HFFc6 (cell line): ENCODE data around the gene VSIR. TPM values are rescaled to one million over a fixed set of nuclear protein-coding genes. Genes with fewer than 3 reads are reported as not detected.

Experiments used
- DNase-seq: peaks from one replicate; pipeline ENCODE4 v3.0.0-alpha.2; 2018
- H3K27ac Mint-ChIP-seq: 2 replicates; pipeline ENCODE4 v1.8.0; 2020; ENCODE audit warnings: mild to moderate bottlenecking, mixed read lengths
- H3K27me3 Mint-ChIP-seq: 2 replicates; pipeline ENCODE4 v1.8.0; 2021; ENCODE audit warnings: mild to moderate bottlenecking, moderate library complexity, mixed read lengths; ENCODE audit not compliant: insufficient read depth
- H3K36me3 Mint-ChIP-seq: 2 replicates; pipeline ENCODE4 v1.8.0; 2021; ENCODE audit warnings: low read depth, mixed read lengths
- H3K4me1 Mint-ChIP-seq: 2 replicates; pipeline ENCODE4 v1.8.0; 2020; ENCODE audit warnings: low read depth, mixed read lengths
- H3K4me3 Mint-ChIP-seq: 2 replicates; pipeline ENCODE4 v1.8.0; 2020; ENCODE audit warnings: mild to moderate bottlenecking, moderate library complexity, mixed read lengths
- H3K9me3 Mint-ChIP-seq: 2 replicates; pipeline ENCODE4 v1.8.0; 2020; ENCODE audit warnings: mild to moderate bottlenecking, mixed read lengths
- total RNA-seq, 6 experiments: library from RNA; stranded (reverse); fragmentation: NEBNext Ultra II Directional; extraction: Animal tissue kit (Norgen Biotek cat#: 25700); gene quantifications; 2 replicates in 1 of 6; 3 replicates in 5 of 6; pipeline ENCODE4 v1.2.3, GENCODE V29; 2021
- TF ChIP-seq, protein P1 (sequence below): fragments of 200-600 bp; sonication (generic); IDR thresholded peaks from 2 replicates; pipeline ENCODE4 v1.5.0; 2021; ENCODE audit warnings: antibody characterized with exemption, mild to moderate bottlenecking

The VSIR gene
- total RNA-seq, 6 experiments from 2014 or later, result 24.3 to 36.2 (median 29.0) TPM

DNA sequence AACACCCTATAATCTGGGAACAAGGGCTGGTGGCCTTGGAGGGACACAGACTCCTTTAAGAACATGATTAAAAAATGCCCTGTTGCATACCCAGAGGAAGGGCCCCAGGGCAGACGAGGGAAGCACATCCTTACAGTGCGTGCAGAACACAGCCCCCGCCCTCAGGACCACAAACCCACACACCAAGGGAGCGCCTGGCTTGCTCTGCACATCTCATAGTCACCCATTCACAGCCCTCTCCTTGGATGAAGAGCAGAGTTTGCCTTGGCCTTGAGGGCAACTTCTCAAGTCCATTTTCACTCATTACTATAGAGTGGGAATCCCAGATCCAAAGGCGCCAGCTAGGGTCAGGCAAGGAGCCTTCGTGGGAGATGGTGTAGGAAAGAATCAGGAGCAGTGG lies 6.3 kb upstream of the VSIR start:
- Mint-ChIP-seq H3K4me1 (peaks cover under 1% of the 10 kb centered on the region), H3K4me3 (no peak overlapping the region), H3K27ac (no peak overlapping the region), H3K36me3 (no peaks in the 10 kb centered on the region), H3K27me3 (peaks cover 27% of the 10 kb centered on the region), H3K9me3 (no peaks in the 10 kb centered on the region)
- no peak for DNase-seq
- TF ChIP-seq, protein P1, sequence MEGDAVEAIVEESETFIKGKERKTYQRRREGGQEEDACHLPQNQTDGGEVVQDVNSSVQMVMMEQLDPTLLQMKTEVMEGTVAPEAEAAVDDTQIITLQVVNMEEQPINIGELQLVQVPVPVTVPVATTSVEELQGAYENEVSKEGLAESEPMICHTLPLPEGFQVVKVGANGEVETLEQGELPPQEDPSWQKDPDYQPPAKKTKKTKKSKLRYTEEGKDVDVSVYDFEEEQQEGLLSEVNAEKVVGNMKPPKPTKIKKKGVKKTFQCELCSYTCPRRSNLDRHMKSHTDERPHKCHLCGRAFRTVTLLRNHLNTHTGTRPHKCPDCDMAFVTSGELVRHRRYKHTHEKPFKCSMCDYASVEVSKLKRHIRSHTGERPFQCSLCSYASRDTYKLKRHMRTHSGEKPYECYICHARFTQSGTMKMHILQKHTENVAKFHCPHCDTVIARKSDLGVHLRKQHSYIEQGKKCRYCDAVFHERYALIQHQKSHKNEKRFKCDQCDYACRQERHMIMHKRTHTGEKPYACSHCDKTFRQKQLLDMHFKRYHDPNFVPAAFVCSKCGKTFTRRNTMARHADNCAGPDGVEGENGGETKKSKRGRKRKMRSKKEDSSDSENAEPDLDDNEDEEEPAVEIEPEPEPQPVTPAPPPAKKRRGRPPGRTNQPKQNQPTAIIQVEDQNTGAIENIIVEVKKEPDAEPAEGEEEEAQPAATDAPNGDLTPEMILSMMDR, result no peak

DNA sequence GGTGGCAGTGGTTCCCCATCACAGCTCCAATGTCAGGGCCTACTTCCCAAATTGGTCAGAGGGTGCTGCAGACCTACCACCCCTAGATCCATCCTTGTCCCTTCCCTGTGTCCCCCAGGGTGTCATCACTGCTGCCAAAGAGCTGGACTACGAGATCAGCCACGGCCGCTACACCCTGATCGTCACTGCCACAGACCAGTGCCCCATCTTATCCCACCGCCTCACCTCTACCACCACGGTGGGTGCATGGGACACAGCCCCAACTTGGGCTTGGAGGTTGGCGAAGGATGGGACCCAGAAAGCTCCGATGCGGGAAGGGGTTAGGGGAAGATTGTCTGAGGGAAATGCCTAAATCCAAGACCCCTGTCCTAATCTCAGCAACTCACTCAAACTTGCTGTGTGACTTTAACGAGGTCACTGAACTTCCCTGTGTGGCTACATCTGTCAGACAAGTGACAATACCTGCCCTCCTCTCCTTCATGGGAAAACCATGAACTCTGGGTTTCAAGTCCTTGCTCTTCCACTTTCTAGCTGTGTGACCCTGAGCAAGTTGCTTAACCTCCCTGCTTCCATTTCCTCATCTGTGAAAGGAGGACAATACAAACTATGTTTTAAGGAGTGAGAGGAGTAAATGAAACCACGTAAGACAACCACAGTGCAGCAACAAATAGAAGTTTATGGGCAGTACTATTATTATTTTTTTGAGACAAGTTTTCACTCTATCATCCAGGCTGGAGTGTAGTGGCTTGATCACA lies 4.9 kb upstream of the VSIR start:
- no peak for DNase-seq
- H3K27me3 Mint-ChIP-seq, result peaks cover 21% of the 10 kb centered on the region
- H3K27ac Mint-ChIP-seq, result no peak overlapping the region
- TF ChIP-seq, protein P1, result no peak
- no peaks in the 10 kb centered on the region for H3K36me3 Mint-ChIP-seq
- no peaks in the 10 kb centered on the region for H3K9me3 Mint-ChIP-seq
- H3K4me3 Mint-ChIP-seq, result no peak overlapping the region
- H3K4me1 Mint-ChIP-seq, result peaks cover 13% of the 10 kb centered on the region

DNA sequence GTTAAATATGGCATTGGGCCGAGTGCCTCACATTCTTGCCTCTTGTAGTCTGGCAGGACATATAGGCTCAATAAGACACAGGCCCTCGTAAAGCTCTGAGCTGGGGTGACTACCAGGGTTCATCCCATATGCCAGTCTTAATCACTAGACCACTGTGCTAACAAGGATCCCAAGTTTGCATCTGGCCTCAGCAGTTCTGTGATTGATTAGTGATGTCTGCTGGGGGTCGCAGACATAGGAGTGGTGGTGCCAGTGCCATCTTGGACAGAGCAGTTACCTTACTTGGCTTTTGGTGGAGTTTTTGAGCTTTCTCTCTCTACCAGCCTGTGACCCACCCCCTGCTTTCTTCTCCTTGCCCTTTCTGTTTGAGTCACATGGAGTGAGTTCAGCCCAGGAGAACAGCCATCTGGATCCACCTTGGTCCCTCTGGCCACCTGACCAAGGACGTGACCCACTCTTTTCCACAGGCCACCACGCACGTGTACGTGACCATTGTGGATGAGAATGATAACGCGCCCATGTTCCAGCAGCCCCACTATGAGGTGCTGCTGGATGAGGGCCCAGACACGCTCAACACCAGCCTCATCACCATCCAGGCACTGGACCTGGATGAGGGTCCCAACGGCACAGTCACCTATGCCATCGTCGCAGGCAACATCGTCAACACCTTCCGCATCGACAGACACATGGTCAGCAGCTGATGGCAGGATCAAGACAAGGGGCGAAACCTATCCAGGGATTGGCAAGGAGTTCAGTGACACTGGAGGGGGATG lies 4.1 kb upstream of the VSIR start:
- no peak overlapping the region for H3K27ac Mint-ChIP-seq
- H3K9me3 Mint-ChIP-seq, result no peaks in the 10 kb centered on the region
- H3K4me3 Mint-ChIP-seq, result no peak overlapping the region
- no peak for DNase-seq
- no peaks in the 10 kb centered on the region for H3K36me3 Mint-ChIP-seq
- peaks cover 20% of the 10 kb centered on the region for H3K4me1 Mint-ChIP-seq
- TF ChIP-seq, protein P1, result no peak
- peaks cover 13% of the 10 kb centered on the region for H3K27me3 Mint-ChIP-seq

DNA sequence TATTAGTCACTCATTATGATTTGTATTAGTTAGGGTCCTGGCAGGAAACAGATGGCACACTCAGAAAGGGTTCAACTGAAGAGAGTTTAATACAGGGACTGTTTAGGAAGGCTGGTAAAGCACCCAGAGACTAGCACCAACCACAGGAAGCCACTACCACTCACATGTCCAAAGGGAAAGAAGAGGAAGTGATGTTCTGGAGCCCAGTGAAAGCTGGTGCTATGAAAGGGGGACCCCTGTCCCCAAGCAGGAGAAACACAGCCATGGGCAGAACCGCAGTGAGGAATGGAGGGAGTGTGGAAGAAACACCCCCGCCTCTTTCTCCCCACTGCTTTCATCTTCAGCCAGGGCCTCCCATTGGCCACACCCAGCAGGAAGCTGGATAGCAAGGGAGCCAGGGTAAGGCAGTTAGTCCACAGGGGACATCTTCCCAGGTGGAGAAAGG lies 3.2 kb upstream of the VSIR start:
- H3K9me3 Mint-ChIP-seq, result no peaks in the 10 kb centered on the region
- peaks cover 29% of the 10 kb centered on the region for H3K4me1 Mint-ChIP-seq
- no peak overlapping the region for H3K27ac Mint-ChIP-seq
- TF ChIP-seq, protein P1, result no peak
- no peak overlapping the region for H3K4me3 Mint-ChIP-seq
- no peak for DNase-seq
- H3K27me3 Mint-ChIP-seq, result peaks cover 8% of the 10 kb centered on the region
- H3K36me3 Mint-ChIP-seq, result no peaks in the 10 kb centered on the region

DNA sequence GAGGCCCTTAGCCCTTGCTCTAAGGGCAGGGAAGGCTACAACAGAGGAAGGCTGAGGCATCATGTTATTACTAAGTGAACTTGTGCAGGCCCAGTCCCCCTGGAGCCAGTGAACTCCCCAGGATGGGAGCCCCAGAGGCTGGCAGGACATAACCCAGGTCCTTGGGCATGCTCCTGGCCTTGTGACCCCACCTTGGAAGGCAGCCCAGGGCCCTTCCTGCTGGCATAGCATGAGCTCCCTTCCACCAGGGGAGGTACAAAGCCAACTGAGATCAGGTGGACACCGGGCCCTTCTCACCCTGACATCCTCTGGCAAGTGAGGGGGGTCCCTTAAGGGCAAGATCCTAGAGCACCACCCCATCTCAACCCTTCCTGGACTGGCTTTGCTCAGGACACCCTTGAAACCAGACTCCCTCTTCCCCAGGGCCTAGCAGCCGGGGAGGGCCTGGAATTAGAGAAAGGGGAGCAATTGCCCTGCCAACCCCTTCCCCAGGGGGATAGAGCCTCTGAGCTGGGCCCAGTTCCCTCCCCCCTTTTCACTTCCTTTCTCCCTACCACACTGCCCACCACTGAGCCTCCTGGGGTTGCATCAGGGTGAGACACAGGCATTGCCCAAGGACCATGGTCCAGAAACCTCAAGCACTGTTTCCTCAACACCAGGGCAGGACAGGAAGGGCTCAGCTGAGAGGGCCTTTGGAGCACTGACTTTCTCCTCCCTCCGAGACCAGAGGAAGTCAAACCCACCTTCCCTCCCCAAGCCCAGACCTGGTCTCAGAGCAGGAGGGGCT lies 1.8 kb upstream of the VSIR start:
- H3K4me1 Mint-ChIP-seq, result peaks cover 41% of the 10 kb centered on the region
- DNase-seq, result no peak
- TF ChIP-seq, protein P1, result no peak
- H3K9me3 Mint-ChIP-seq, result no peaks in the 10 kb centered on the region
- H3K27ac Mint-ChIP-seq, result no peak overlapping the region
- H3K36me3 Mint-ChIP-seq, result no peaks in the 10 kb centered on the region
- no peak overlapping the region for H3K4me3 Mint-ChIP-seq
- peaks cover 8% of the 10 kb centered on the region for H3K27me3 Mint-ChIP-seq
